ENCODE results near the gene TUBA1C. TPM values are rescaled to one million over a fixed set of nuclear protein-coding genes. Genes with fewer than 3 reads are reported as not detected.

The TUBA1C gene
- total and polyA plus RNA-seq, 9 of the 15 experiments (the other 6 are each of a cell fraction or from before 2014, with no cell fraction given): 755 to 3,012 (median 914) TPM

- TF ChIP-seq MYC (IDR thresholded peaks at IDR 0.05; ENCODE audit: low read depth, low read length) (peak; percentile 94), MYC (CRISPR knock-in tag; IDR thresholded peaks at IDR 0.05; ENCODE audit: borderline replicate concordance, low read depth) (peak; percentile 97), SNAPC5 (CRISPR knock-in tag; IDR thresholded peaks at IDR 0.05) (no peak), KLF13 (tag; IDR thresholded peaks at IDR 0.05; ENCODE audit: borderline replicate concordance, low read depth) (peak; percentile 78), DIDO1 (tag; IDR thresholded peaks at IDR 0.05; ENCODE audit: low read depth) (no peak), ZNF445 (CRISPR knock-in tag; IDR thresholded peaks at IDR 0.05; ENCODE audit: low read depth) (no peak), ZFP30 (CRISPR knock-in tag; IDR thresholded peaks at IDR 0.05; ENCODE audit: borderline replicate concordance) (no peak), SMARCE1 (IDR thresholded peaks at IDR 0.05) (no peak), MTA3 (IDR thresholded peaks at IDR 0.05; ENCODE audit: borderline replicate concordance) (peak; percentile 99), SMARCB1 (IDR thresholded peaks at IDR 0.05; ENCODE audit: insufficient read length, low read depth) (no peak), ZNF561 (CRISPR knock-in tag; conservative IDR thresholded peaks at IDR 0.05) (no peak), ZNF224 (CRISPR knock-in tag; IDR thresholded peaks at IDR 0.05) (0 out of 2 replicates have a peak, but pooled peaks have one; percentile 51), MCM2 (IDR thresholded peaks at IDR 0.05; ENCODE audit: low read depth) (no peak), U2AF2 (optimal IDR thresholded peaks at IDR 0.05; ENCODE audit: low read depth, low read length) (no peak), ZNF184 (CRISPR knock-in tag; IDR thresholded peaks at IDR 0.05) (no peak), AFF1 (IDR thresholded peaks at IDR 0.05; ENCODE audit: low read depth in 1 of 2, partially characterized antibody in 2 of 2) (peak in 1 of 2 experiments; percentile 57), DNMT1 (IDR thresholded peaks at IDR 0.05) (no peak), SRF (CRISPR knock-in tag; IDR thresholded peaks at IDR 0.05) (no peak; a peak in 1 of 4 replicates), NR0B1 (IDR thresholded peaks at IDR 0.05; ENCODE audit: partially characterized antibody) (no peak), ZNF384 (IDR thresholded peaks at IDR 0.05; ENCODE audit: low read depth, low read length) (no peak), NCOA2 (IDR thresholded peaks at IDR 0.05; ENCODE audit: partially characterized antibody in 2 of 2) (no peak), CBFA2T2 (conservative IDR thresholded peaks at IDR 0.05) (peak; percentile 22; the same call in 1 of the 2 replicates), L3MBTL2 (IDR thresholded peaks at IDR 0.05) (peak; percentile 79)
Observed at GRCh38 chr12:49264873-49265792, at the start of gene TUBA1C (continued).

Data from K562 (cell line).